Colonic mucosa (tissue), 4 donors: ENCODE results near the gene UVSSA. TPM values are rescaled to one million over a fixed set of nuclear protein-coding genes. Genes with fewer than 3 reads are reported as not detected.

Experiments used
- DNase-seq: peaks from one replicate; pipeline ENCODE4 v3.0.0-alpha.2; 2020
- H3K27ac ChIP-seq: fragments of 200-600 bp; one replicate; pipeline ENCODE4 v1.8.0; 2021
- H3K27me3 ChIP-seq: fragments of 200-600 bp; one replicate; pipeline ENCODE4 v1.8.0; 2021
- H3K36me3 ChIP-seq: fragments of 200-600 bp; one replicate; pipeline ENCODE4 v1.8.0; 2021
- H3K4me1 ChIP-seq: fragments of 200-600 bp; one replicate; pipeline ENCODE4 v1.8.0; 2021; ENCODE audit warnings: mild to moderate bottlenecking
- H3K4me3 ChIP-seq: fragments of 200-600 bp; one replicate; pipeline ENCODE4 v1.8.0; 2021
- H3K9ac ChIP-seq, 2 donors: one replicate each; pipeline ENCODE4 v1.7.0; 2013; ENCODE audit warnings: control low read depth in 2 of 2, low read depth in 2 of 2, low read length in 2 of 2
- H3K9me3 ChIP-seq: fragments of 200-600 bp; one replicate; pipeline ENCODE4 v1.8.0; 2021
- CTCF ChIP-seq: fragments of 200-600 bp; IDR thresholded peaks from one replicate; pipeline ENCODE4 v1.8.0; 2022; ENCODE audit warnings: antibody characterized with exemption, mild to moderate bottlenecking
- intact Hi-C: fragments of 100-400 bp; cut with DNase I; formaldehyde crosslinking; loops from one replicate; pipeline ENCODE4 v1.14.1; 2022
- total RNA-seq, 2 donors: library from RNA; stranded (reverse); fragmentation: NEBNext Ultra II Directional in 1 of 2; extraction: Animal tissue kit (Norgen Biotek cat#: 25700) in 1 of 2; gene quantifications; one replicate each; pipeline ENCODE4 v1.2.1, GENCODE V29; 2021
- donor health status: healthy.
- donor health status: DM: no; HTN: no; CAD: no.
- donor health status: DM: no; HTN: no; CAD: no.

Gene UVSSA
- total RNA-seq, 2 donors from 2014 or later = 16.7 to 55.7 TPM

- Histone ChIP-seq H3K36me3 (no peaks in the 10 kb centered on the region), H3K9ac (no peak overlapping the region), H3K27me3 (peaks cover 52% of the 10 kb centered on the region), H3K9me3 (no peaks in the 10 kb centered on the region), H3K27ac (no peak overlapping the region), H3K4me3 (no peak overlapping the region), H3K4me1 (no peaks in the 10 kb centered on the region)
- intact Hi-C loops = no loop called here
- no peak for TF ChIP-seq CTCF
- DNase-seq = no peak
These were observed 53.9 kb downstream of the UVSSA start for GRCh38 chr4:1400831-1401408.

- no peak overlapping the region for H3K4me3 ChIP-seq
- H3K9ac ChIP-seq = no peak overlapping the region
- intact Hi-C loops = no loop called here
- H3K27ac ChIP-seq = no peak overlapping the region
- no peak for TF ChIP-seq CTCF
- peaks cover 58% of the 10 kb centered on the region for H3K27me3 ChIP-seq
- no peaks in the 10 kb centered on the region for H3K36me3 ChIP-seq
- H3K4me1 ChIP-seq = no peaks in the 10 kb centered on the region
- no peak for DNase-seq
- no peaks in the 10 kb centered on the region for H3K9me3 ChIP-seq
These were observed 54.5 kb downstream of the UVSSA start for GRCh38 chr4:1401409-1402020.

GRCh38 chr4:1402021-1402515, 55.1 kb downstream of the UVSSA start:
- Histone ChIP-seq H3K36me3 (no peaks in the 10 kb centered on the region), H3K9ac (no peak overlapping the region), H3K4me1 (no peaks in the 10 kb centered on the region), H3K27me3 (peaks cover 64% of the 10 kb centered on the region), H3K27ac (no peak overlapping the region), H3K4me3 (no peak overlapping the region), H3K9me3 (no peaks in the 10 kb centered on the region)
- TF ChIP-seq CTCF = no peak
- no peak for DNase-seq
- intact Hi-C loops = no loop called here

GRCh38 chr4:1402516-1403091, 55.6 kb downstream of the UVSSA start:
- no peak for TF ChIP-seq CTCF
- Histone ChIP-seq H3K27me3 (peaks cover 69% of the 10 kb centered on the region), H3K9me3 (no peaks in the 10 kb centered on the region), H3K9ac (no peak overlapping the region), H3K4me1 (no peaks in the 10 kb centered on the region), H3K4me3 (no peak overlapping the region), H3K27ac (no peak overlapping the region), H3K36me3 (no peaks in the 10 kb centered on the region)
- intact Hi-C loops = no loop called here
- no peak for DNase-seq

GRCh38 chr4:1403177-1403583, 56.2 kb downstream of the UVSSA start:
- Histone ChIP-seq H3K9me3 (no peaks in the 10 kb centered on the region), H3K4me3 (no peak overlapping the region), H3K27me3 (peaks cover 75% of the 10 kb centered on the region), H3K27ac (no peak overlapping the region), H3K9ac (no peak overlapping the region), H3K36me3 (no peaks in the 10 kb centered on the region), H3K4me1 (no peaks in the 10 kb centered on the region)
- peak; percentile 11 for DNase-seq
- no peak for TF ChIP-seq CTCF
- intact Hi-C loops = no loop called here
